Hepatocyte (in vitro differentiated cells): Measurements from ENCODE around the gene MXRA7.

ENCODE experiments used
- CTCF ChIP-seq: fragments of 200-600 bp; sonication (generic); IDR thresholded peaks from 2 replicates; pipeline ENCODE4 v1.5.1; 2016; ENCODE audit warnings: antibody characterized with exemption, mild to moderate bottlenecking; ENCODE audit not compliant: poor library complexity
- EZH2phosphoT487 ChIP-seq: fragments of 200-600 bp; sonication (generic); IDR thresholded peaks from one replicate; pipeline ENCODE4 v1.6.1; 2018; ENCODE audit warnings: antibody characterized with exemption, mild to moderate bottlenecking, low read depth, moderate library complexity; ENCODE audit not compliant: unreplicated experiment, severe bottlenecking

GRCh38 chr17:76720211-76720610 is 9.4 kb upstream of the MXRA7 start:
- TF ChIP-seq EZH2phosphoT487, result no peak
- no peak for TF ChIP-seq CTCF
